Testis (tissue), 3 donors: Measurements from ENCODE around the gene ZNF554. TPM values are rescaled to one million over a fixed set of nuclear protein-coding genes. Genes with fewer than 3 reads are reported as not detected.
A peak's percentile ranks its signal among the peaks of the same experiment; 100 is the strongest.

Experiments
- DNase-seq: peaks from one replicate; pipeline ENCODE4 v3.0.0-alpha.2; 2019
- H3K27ac ChIP-seq, 2 donors: fragments of 200-600 bp; sonication (generic); one replicate each; pipeline ENCODE4 v1.5.1; 2019
- H3K27me3 ChIP-seq: fragments of 200-600 bp; sonication (generic); one replicate; pipeline ENCODE4 v1.5.1; 2019
- H3K36me3 ChIP-seq: fragments of 200-600 bp; sonication (generic); one replicate; pipeline ENCODE4 v1.5.1; 2017; ENCODE audit warnings: low read depth; ENCODE audit errors: missing control alignments
- H3K4me1 ChIP-seq: fragments of 200-600 bp; sonication (generic); one replicate; pipeline ENCODE4 v1.5.1; 2019
- H3K4me3 ChIP-seq, 2 donors: fragments of 200-600 bp; sonication (generic); one replicate each; pipeline ENCODE4 v1.5.1; 2017 to 2019
- H3K9me3 ChIP-seq: fragments of 200-600 bp; sonication (generic); one replicate; pipeline ENCODE4 v1.5.1; 2017
- POLR2A ChIP-seq: fragments of 450-650 bp; IDR thresholded peaks from one replicate; pipeline ENCODE4 v1.6.1; 2017; ENCODE audit warnings: antibody characterized with exemption, mild to moderate bottlenecking, moderate library complexity
- WGBS, 2 donors: methylation state at CpG; one replicate each; pipeline ENCODE4 v1.1.5; 2018; 5-methylcytosine and 5-hydroxymethylcytosine counted together
- intact Hi-C: fragments of 100-400 bp; cut with DNase I; formaldehyde crosslinking; loops from one replicate; pipeline ENCODE4 v1.15.1; 2023; ENCODE audit warnings: low total_unique reads
- polyA plus RNA-seq: library from polyadenylated mRNA; stranded (reverse); fragments of 350-450 nt; fragmentation: Illumina TruSeq; extraction: RNeasy Lipid Tissue Mini Kit (QIAGEN cat#74804); gene quantifications from one replicate; pipeline ENCODE4 v1.2.3, GENCODE V29; 2014; ENCODE audit warnings: low read depth, low replicate concordance; ENCODE audit not compliant: insufficient read depth
- total RNA-seq, 2 donors: library from RNA; depleted of rRNA; stranded (reverse); fragments of >200 nt; gene quantifications; one replicate each; pipeline ENCODE4 v1.2.3, GENCODE V29; 2016
- TF ChIP-seq, protein P1 (sequence below), 3 experiments: fragments of 450-650 bp in 2 of 3; fragments of 200-600 bp in 1 of 3; sonication (generic) in 1 of 3; IDR thresholded peaks; one replicate each; pipeline ENCODE4 v1.5.1; 2016 to 2019; ENCODE audit warnings: antibody characterized with exemption in 3 of 3, mild to moderate bottlenecking in 2 of 3, moderate library complexity in 1 of 3

The ZNF554 gene
- total and polyA plus RNA-seq, 3 donors from 2014 or later: 6.9 to 9.4 (median 9.3) TPM

GRCh38 chr19:2827840-2828489 is 8.3 kb downstream of the ZNF554 start:
- intact Hi-C loops: no loop called here

DNA sequence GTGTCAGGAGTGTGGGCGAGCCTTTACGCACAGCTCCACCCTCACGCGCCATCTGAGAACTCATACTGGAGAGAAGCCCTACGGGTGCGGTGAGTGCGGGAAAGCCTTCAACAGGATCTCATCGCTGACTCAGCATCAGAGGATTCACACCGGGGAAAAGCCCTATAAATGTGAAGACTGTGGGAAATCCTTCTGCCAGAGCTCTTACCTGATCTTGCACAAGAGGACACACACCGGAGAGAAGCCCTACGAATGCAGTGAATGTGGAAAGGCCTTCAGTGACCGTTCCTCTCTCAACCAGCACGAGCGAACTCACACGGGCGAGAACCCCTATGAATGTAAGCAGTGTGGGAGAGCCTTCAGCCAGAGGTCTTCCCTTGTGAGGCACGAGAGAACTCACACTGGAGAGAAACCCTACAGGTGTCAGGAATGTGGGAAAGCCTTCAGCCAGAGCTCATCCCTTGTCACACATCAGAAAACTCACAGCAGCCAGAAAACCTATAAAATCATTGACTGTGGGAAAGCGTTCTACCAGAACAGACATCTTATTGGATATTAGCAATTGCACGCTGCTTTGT is 14.7 kb downstream of the ZNF554 start:
- WGBS, 2 donors: 94 to 96% methylated on average over 19 of the region's 19 CpGs
- Histone ChIP-seq H3K4me3 (no peak overlapping the region), H3K27me3 (no peaks in the 10 kb centered on the region), H3K27ac (no peak overlapping the region), H3K9me3 (no peaks in the 10 kb centered on the region), H3K4me1 (no peaks in the 10 kb centered on the region), H3K36me3 (no peaks in the 10 kb centered on the region)
- DNase-seq: no peak
- intact Hi-C loops: no loop called here
- TF ChIP-seq, protein P1, sequence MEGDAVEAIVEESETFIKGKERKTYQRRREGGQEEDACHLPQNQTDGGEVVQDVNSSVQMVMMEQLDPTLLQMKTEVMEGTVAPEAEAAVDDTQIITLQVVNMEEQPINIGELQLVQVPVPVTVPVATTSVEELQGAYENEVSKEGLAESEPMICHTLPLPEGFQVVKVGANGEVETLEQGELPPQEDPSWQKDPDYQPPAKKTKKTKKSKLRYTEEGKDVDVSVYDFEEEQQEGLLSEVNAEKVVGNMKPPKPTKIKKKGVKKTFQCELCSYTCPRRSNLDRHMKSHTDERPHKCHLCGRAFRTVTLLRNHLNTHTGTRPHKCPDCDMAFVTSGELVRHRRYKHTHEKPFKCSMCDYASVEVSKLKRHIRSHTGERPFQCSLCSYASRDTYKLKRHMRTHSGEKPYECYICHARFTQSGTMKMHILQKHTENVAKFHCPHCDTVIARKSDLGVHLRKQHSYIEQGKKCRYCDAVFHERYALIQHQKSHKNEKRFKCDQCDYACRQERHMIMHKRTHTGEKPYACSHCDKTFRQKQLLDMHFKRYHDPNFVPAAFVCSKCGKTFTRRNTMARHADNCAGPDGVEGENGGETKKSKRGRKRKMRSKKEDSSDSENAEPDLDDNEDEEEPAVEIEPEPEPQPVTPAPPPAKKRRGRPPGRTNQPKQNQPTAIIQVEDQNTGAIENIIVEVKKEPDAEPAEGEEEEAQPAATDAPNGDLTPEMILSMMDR (IDR thresholded peaks at IDR 0.05): no peak
- no peak for TF ChIP-seq POLR2A

More at GRCh38 chr19:2827840-2828489, 8.3 kb downstream of the ZNF554 start:
- Histone ChIP-seq H3K4me3 (no peak overlapping the region), H3K27me3 (no peaks in the 10 kb centered on the region), H3K36me3 (no peaks in the 10 kb centered on the region), H3K27ac (no peak overlapping the region), H3K9me3 (no peaks in the 10 kb centered on the region), H3K4me1 (no peaks in the 10 kb centered on the region)
- TF ChIP-seq POLR2A: no peak
- TF ChIP-seq, protein P1 (IDR thresholded peaks at IDR 0.05): no peak
- no peak for DNase-seq
- 96 to 97% methylated on average over 13 of the region's 13 CpGs for WGBS, 2 donors

DNA sequence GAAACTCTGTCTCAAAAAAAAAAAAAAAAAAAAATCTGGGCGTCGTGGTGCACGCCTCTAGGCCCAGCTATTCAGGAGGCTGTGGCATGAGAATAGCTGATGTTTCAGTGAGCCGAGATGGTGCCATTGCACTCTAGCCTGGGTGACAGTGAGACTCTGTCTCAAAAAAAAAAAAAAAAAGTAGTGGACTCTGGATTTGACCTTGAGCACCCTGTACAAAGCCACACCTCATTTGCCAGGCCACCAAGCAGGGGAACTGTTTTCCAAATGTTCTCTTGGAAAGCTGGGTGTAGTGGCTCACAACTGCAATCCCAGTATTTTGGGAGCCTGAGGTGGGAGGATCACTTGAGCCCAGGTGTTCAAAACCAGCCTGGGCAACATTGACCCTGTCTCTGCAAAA is 17.8 kb downstream of the ZNF554 start:
- DNase-seq: no peak
- no peak overlapping the region for H3K4me3 ChIP-seq
- no peak overlapping the region for H3K27ac ChIP-seq
- intact Hi-C loops: no loop called here
- TF ChIP-seq, protein P1 (IDR thresholded peaks at IDR 0.05): no peak
- TF ChIP-seq POLR2A: no peak
- H3K4me1 ChIP-seq: peaks cover 4% of the 10 kb centered on the region
- 81 to 88% methylated on average over 4 of the region's 4 CpGs for WGBS, 2 donors
- no peaks in the 10 kb centered on the region for H3K27me3 ChIP-seq
- H3K36me3 ChIP-seq: no peaks in the 10 kb centered on the region
- H3K9me3 ChIP-seq: no peaks in the 10 kb centered on the region

DNA sequence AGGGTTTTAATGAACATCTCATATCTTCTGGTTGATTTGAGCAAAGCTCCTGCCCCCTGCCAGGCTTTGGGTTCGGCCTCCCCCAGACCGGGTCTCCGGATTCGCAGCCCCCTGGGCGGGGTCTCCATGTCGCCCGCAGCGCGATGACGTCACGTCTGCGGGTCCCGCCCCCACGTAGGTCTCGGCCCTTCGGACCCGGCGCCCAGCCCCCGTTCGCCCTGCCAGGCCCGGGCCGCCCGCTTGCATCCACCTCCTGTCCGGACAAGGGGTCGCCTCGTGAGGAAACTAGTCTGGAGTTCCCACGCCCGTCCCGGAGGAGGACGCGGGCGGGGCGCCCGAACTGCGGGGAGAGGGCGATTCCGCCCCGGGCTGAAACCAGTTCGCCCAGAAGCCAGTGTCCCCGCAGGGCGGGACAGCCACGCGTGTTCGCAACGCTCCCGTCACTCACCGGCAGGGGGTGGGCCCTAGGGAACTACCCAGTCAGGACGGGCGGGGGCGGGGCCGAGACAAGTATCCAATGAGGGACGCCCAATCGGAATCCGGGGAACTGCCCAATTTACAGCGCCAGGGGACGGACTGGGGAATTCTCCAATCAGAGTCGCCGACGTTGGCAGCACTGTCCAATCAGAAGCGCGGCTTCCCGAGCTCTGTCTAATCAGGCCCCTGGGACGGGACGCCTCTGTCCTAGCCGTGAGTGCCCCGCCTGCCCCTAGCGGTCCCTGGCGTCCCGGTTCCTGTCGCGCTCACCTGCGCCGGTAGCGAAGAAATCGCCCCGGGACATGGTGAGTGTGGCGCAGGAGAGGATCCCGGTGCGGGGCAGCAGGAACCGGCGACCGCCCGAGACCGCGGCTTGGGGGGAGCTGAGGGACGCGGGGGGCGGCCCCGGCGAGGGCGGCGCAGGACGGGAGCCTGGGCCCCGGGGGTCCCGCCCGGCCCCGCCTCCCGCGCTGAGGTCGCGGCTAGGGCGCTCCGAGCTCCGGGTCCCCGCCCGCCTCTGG is 21.4 kb downstream of the ZNF554 start, which contains the start of gene ZNF555:
Gene ZNF555 (plus strand): TSS at position 682 of the 998 bp plus-strand sequence. CDS start 98 bp downstream, at position 780.
- Histone ChIP-seq H3K4me1 (peaks cover 4% of the 10 kb centered on the region), H3K27me3 (no peaks in the 10 kb centered on the region), H3K36me3 (no peaks in the 10 kb centered on the region), H3K9me3 (no peaks in the 10 kb centered on the region), H3K27ac (peak within 1 kb of the TSS; percentile 75 to 96), H3K4me3 (peak within 1 kb of the TSS; percentile 70 to 93)
- TF ChIP-seq, protein P1 (IDR thresholded peaks at IDR 0.05): peak in 2 of 3 experiments; percentile 54 to 72
- no peak for TF ChIP-seq POLR2A
- peak; percentile 100 for DNase-seq
- intact Hi-C loops: no loop called here
- 0% methylated on average over 21 to 78 of the region's 106 CpGs for WGBS, 2 donors
